ENCODE measurements around the gene BAIAP3.

DNA sequence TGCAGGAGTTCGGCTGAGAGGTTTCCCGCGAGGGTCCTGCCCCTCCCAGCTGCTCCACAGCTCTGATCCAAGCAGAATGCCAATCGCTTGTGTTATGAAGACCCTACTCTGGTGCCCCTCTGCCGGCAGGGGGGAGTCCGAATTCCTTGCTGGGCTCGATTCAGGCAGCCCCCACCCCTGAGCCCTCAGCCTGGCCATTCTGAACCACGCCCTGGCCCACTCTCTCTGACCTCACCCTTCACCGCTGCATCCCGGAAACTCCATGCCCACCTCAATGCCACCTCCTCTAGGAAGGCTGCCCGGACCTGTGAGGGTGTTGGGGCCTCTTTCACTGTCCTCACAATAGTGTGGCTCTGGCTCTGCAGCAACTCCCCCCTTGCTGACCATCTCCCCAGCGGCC is 31.9 kb upstream of the BAIAP3 start:
- TF ChIP-seq, protein P1, sequence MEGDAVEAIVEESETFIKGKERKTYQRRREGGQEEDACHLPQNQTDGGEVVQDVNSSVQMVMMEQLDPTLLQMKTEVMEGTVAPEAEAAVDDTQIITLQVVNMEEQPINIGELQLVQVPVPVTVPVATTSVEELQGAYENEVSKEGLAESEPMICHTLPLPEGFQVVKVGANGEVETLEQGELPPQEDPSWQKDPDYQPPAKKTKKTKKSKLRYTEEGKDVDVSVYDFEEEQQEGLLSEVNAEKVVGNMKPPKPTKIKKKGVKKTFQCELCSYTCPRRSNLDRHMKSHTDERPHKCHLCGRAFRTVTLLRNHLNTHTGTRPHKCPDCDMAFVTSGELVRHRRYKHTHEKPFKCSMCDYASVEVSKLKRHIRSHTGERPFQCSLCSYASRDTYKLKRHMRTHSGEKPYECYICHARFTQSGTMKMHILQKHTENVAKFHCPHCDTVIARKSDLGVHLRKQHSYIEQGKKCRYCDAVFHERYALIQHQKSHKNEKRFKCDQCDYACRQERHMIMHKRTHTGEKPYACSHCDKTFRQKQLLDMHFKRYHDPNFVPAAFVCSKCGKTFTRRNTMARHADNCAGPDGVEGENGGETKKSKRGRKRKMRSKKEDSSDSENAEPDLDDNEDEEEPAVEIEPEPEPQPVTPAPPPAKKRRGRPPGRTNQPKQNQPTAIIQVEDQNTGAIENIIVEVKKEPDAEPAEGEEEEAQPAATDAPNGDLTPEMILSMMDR (IDR thresholded peaks at IDR 0.05; ENCODE audit: low read depth, low read length, poor library complexity, severe bottlenecking), result no peak
- no peak for TF ChIP-seq EZH2phosphoT487 (IDR thresholded peaks at IDR 0.05; ENCODE audit: borderline replicate concordance, low read length)

Data from DOHH2 (cell line).